GM12873 (cell line): Measurements from ENCODE around the gene OGA.

Source experiments
- CTCF ChIP-seq: IDR thresholded peaks from 2 replicates; pipeline ENCODE4 v1.5.1; 2012; ENCODE audit warnings: low read depth, mild to moderate bottlenecking, moderate library complexity, low read length, control low read depth; ENCODE audit not compliant: insufficient read depth; ENCODE audit errors: missing control alignments

The OGA gene

GRCh38 chr10:101827919-101828600 is 9.8 kb upstream of the OGA start:
- no peak for TF ChIP-seq CTCF

- TF ChIP-seq CTCF, result no peak
Observed at GRCh38 chr10:101826852-101827434, 8.7 kb upstream of the OGA start.

- no peak for TF ChIP-seq CTCF
Observed at GRCh38 chr10:101824736-101825135, 6.5 kb upstream of the OGA start.

GRCh38 chr10:101818872-101819633 is 809 bp upstream of the OGA start:
- no peak for TF ChIP-seq CTCF

GRCh38 chr10:101817337-101818118 is 716 bp downstream of the OGA start:
- TF ChIP-seq CTCF, result no peak

- no peak for TF ChIP-seq CTCF
Observed at GRCh38 chr10:101816913-101817336, 1.3 kb downstream of the OGA start.
